ENCODE data around the gene BAX. TPM values are rescaled to one million over a fixed set of nuclear protein-coding genes. Genes with fewer than 3 reads are reported as not detected.

Gene BAX
- total RNA-seq, 1 donor from 2014 or later, result 161 TPM

DNA sequence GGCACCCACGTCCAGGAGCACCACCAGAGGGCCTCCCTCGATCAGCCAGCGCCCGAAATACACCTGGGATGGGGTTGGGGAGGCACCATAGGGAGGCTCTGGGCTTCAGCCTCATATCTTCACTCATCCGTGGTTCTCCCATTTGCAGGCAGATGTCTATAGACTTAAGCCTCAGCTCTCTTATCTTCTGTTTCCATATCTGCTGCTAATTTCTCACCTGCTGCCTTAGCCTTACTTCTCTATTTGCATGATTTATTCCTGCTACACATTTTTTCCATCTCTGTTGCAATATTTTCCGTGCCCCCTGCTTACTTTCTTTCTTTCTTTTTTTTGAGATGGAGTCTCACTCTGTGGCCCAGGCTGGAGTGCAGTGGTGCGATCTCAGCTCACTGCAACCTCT lies 32.6 kb downstream of the BAX start:
- H3K27ac Mint-ChIP-seq, result no peak overlapping the region
- H3K27me3 Mint-ChIP-seq, result no peaks in the 10 kb centered on the region
- peaks cover 20% of the 10 kb centered on the region for H3K36me3 Mint-ChIP-seq
- H3K4me3 Mint-ChIP-seq, result no peak overlapping the region
- H3K4me1 Mint-ChIP-seq (ENCODE audit: unreplicated experiment), result peaks cover 9% of the 10 kb centered on the region
- TF ChIP-seq, protein P1, sequence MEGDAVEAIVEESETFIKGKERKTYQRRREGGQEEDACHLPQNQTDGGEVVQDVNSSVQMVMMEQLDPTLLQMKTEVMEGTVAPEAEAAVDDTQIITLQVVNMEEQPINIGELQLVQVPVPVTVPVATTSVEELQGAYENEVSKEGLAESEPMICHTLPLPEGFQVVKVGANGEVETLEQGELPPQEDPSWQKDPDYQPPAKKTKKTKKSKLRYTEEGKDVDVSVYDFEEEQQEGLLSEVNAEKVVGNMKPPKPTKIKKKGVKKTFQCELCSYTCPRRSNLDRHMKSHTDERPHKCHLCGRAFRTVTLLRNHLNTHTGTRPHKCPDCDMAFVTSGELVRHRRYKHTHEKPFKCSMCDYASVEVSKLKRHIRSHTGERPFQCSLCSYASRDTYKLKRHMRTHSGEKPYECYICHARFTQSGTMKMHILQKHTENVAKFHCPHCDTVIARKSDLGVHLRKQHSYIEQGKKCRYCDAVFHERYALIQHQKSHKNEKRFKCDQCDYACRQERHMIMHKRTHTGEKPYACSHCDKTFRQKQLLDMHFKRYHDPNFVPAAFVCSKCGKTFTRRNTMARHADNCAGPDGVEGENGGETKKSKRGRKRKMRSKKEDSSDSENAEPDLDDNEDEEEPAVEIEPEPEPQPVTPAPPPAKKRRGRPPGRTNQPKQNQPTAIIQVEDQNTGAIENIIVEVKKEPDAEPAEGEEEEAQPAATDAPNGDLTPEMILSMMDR (conservative IDR thresholded peaks at IDR 0.05), result no peak
- H3K9me3 Mint-ChIP-seq, result no peaks in the 10 kb centered on the region
- DNase-seq (ENCODE audit: extremely low spot score, unreplicated experiment), result no peak

DNA sequence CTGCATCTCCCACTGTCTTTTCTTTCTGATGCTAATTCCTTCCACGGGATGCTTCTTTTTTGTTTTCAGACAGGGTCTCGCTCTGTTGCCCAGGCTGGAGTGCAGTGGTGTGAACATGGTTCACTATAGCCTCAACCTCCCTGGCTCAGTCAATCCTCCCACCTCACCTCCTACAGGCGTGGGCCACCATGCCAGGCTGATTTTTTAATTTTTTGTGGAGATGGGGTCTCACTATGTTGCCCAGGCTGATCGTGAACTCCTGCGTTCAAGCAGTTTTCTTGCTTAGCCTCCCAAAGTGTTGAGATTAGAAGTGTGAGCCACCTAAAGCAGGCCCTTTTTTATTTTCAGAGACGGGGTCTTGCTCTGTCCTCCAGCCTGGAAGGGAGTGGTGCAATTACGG lies 33.6 kb downstream of the BAX start:
- Mint-ChIP-seq H3K4me1 (ENCODE audit: unreplicated experiment) (peaks cover 9% of the 10 kb centered on the region), H3K9me3 (no peaks in the 10 kb centered on the region), H3K27me3 (no peaks in the 10 kb centered on the region), H3K36me3 (peaks cover 18% of the 10 kb centered on the region), H3K4me3 (no peak overlapping the region), H3K27ac (no peak overlapping the region)
- TF ChIP-seq, protein P1 (conservative IDR thresholded peaks at IDR 0.05), result no peak
- no peak for DNase-seq (ENCODE audit: extremely low spot score, unreplicated experiment)

DNA sequence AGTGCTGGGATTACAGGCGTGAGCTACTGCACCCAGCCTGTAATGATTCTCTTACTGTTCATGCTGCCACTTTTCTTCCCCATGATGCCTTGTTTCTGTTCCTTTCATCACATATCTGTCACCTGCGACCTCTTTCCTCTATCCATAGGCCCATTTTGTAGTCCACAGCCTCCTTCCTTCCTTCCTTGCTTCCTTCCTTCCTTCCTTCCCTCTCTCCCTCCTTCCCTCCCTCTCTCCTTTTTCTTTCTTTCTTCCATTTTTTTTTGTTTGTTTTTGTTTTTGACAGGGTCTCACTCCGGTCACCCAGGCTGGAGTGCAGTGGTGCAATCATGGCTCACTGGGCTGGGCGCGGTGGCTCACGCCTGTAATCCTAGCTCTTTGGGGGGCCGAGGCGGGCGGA lies 34.2 kb downstream of the BAX start:
- H3K4me3 Mint-ChIP-seq, result no peak overlapping the region
- H3K36me3 Mint-ChIP-seq, result peaks cover 19% of the 10 kb centered on the region
- no peaks in the 10 kb centered on the region for H3K27me3 Mint-ChIP-seq
- peaks cover 14% of the 10 kb centered on the region for H3K4me1 Mint-ChIP-seq (ENCODE audit: unreplicated experiment)
- no peaks in the 10 kb centered on the region for H3K9me3 Mint-ChIP-seq
- peak overlapping the region; percentile 49 for H3K27ac Mint-ChIP-seq
- no peak for DNase-seq (ENCODE audit: extremely low spot score, unreplicated experiment)
- TF ChIP-seq, protein P1 (conservative IDR thresholded peaks at IDR 0.05), result no peak

GRCh38 chr19:48989701-48990291 lies 35.1 kb downstream of the BAX start:
- H3K27me3 Mint-ChIP-seq, result no peaks in the 10 kb centered on the region
- peaks cover 23% of the 10 kb centered on the region for H3K36me3 Mint-ChIP-seq
- peak overlapping the region; percentile 77 for H3K27ac Mint-ChIP-seq
- no peak for DNase-seq (ENCODE audit: extremely low spot score, unreplicated experiment)
- H3K9me3 Mint-ChIP-seq, result no peaks in the 10 kb centered on the region
- H3K4me3 Mint-ChIP-seq, result peak overlapping the region; percentile 47
- peaks cover 20% of the 10 kb centered on the region for H3K4me1 Mint-ChIP-seq (ENCODE audit: unreplicated experiment)
- TF ChIP-seq, protein P1 (conservative IDR thresholded peaks at IDR 0.05), result no peak

- Mint-ChIP-seq H3K4me1 (ENCODE audit: unreplicated experiment) (peaks cover 26% of the 10 kb centered on the region), H3K27ac (peak overlapping the region; percentile 77), H3K27me3 (no peaks in the 10 kb centered on the region), H3K9me3 (no peaks in the 10 kb centered on the region), H3K36me3 (peaks cover 23% of the 10 kb centered on the region), H3K4me3 (peak overlapping the region; percentile 21)
- TF ChIP-seq, protein P1 (conservative IDR thresholded peaks at IDR 0.05), result no peak
- DNase-seq (ENCODE audit: extremely low spot score, unreplicated experiment), result no peak
Observed at GRCh38 chr19:48990400-48990799, 35.7 kb downstream of the BAX start.
